Kasumi-1 (cell line): ENCODE data around the gene TFF3.

ENCODE experiments used
- DNase-seq, 2 experiments: peaks; one replicate each; lab custom pipeline; 2025; lab: John Stamatoyannopoulos, UW

The TFF3 gene

GRCh38 chr21:42346866-42347600, 31.8 kb upstream of the TFF3 start:
- DNase-seq, result no peak

GRCh38 chr21:42346441-42346840, 31.2 kb upstream of the TFF3 start:
- DNase-seq, result no peak

GRCh38 chr21:42344631-42345030, 29.4 kb upstream of the TFF3 start:
- DNase-seq, result no peak

GRCh38 chr21:42343963-42344510, 28.8 kb upstream of the TFF3 start:
- DNase-seq, result no peak

GRCh38 chr21:42343556-42343955, 28.3 kb upstream of the TFF3 start:
- DNase-seq, result no peak

GRCh38 chr21:42343101-42343500, 27.9 kb upstream of the TFF3 start:
- DNase-seq, result no peak

GRCh38 chr21:42341776-42342542, 26.8 kb upstream of the TFF3 start:
- DNase-seq, result no peak

GRCh38 chr21:42340187-42341050, 25.2 kb upstream of the TFF3 start:
- no peak for DNase-seq

GRCh38 chr21:42338729-42339715, 23.8 kb upstream of the TFF3 start:
- no peak for DNase-seq

- peak; percentile 59 to 61 for DNase-seq
These were observed 22.9 kb upstream of the TFF3 start for GRCh38 chr21:42337830-42338728.

GRCh38 chr21:42337276-42337675, 22.1 kb upstream of the TFF3 start:
- DNase-seq, result no peak

GRCh38 chr21:42336054-42336453, 20.8 kb upstream of the TFF3 start:
- DNase-seq, result no peak

- no peak for DNase-seq
These were observed 17.5 kb upstream of the TFF3 start for GRCh38 chr21:42332557-42333317.

GRCh38 chr21:42331660-42332059, 16.5 kb upstream of the TFF3 start:
- no peak for DNase-seq

- no peak for DNase-seq
These were observed 15.5 kb upstream of the TFF3 start for GRCh38 chr21:42330380-42331371.

- DNase-seq, result no peak
These were observed 9.7 kb upstream of the TFF3 start for GRCh38 chr21:42324896-42325295.

GRCh38 chr21:42321845-42322244, 6.6 kb upstream of the TFF3 start:
- DNase-seq, result no peak

- no peak for DNase-seq
These were observed 6.0 kb upstream of the TFF3 start for GRCh38 chr21:42321231-42321630.
